H9 (cell line): ENCODE data around the gene PIMREG. TPM values are rescaled to one million over a fixed set of nuclear protein-coding genes. Genes with fewer than 3 reads are reported as not detected.

Experiments
- DNase-seq: peaks from one replicate; pipeline ENCODE4 v3.0.0-alpha.2; 2017
- H2AFZ ChIP-seq: one replicate; pipeline ENCODE4 v1.6.1; 2013; ENCODE audit warnings: mild to moderate bottlenecking, low read length, control low read depth, moderate library complexity
- H2AK5ac ChIP-seq: 2 replicates; pipeline ENCODE4 v1.6.1; 2013; ENCODE audit warnings: low read length, control low read depth, mixed read lengths; ENCODE audit not compliant: insufficient read length
- H2BK120ac ChIP-seq: one replicate; pipeline ENCODE4 v1.6.1; 2013; ENCODE audit warnings: low read depth, mild to moderate bottlenecking, low read length, control low read depth, inconsistent platforms; ENCODE audit not compliant: poor library complexity, severe bottlenecking
- H2BK12ac ChIP-seq: 2 replicates; pipeline ENCODE4 v1.6.1; 2013; ENCODE audit warnings: low read length, control low read depth, mixed read lengths, low read depth; ENCODE audit not compliant: insufficient read length
- H2BK15ac ChIP-seq: 2 replicates; pipeline ENCODE4 v1.6.1; 2013; ENCODE audit warnings: low read depth, low read length, control low read depth
- H2BK20ac ChIP-seq: one replicate; pipeline ENCODE4 v1.6.1; 2013; ENCODE audit warnings: low read depth, mild to moderate bottlenecking, low read length, control low read depth, inconsistent platforms; ENCODE audit not compliant: poor library complexity, severe bottlenecking
- H2BK5ac ChIP-seq: 2 replicates; pipeline ENCODE4 v1.6.1; 2013; ENCODE audit warnings: low read length, control low read depth, mixed read lengths; ENCODE audit not compliant: insufficient read length
- H3K14ac ChIP-seq: 2 replicates; pipeline ENCODE4 v1.6.1; 2013; ENCODE audit warnings: low read length, control low read depth; ENCODE audit not compliant: insufficient read depth
- H3K18ac ChIP-seq: 2 replicates; pipeline ENCODE4 v1.6.1; 2013; ENCODE audit warnings: low read depth, mild to moderate bottlenecking, mixed read lengths, low read length, control low read depth; ENCODE audit not compliant: insufficient read length
- H3K23ac ChIP-seq: 2 replicates; pipeline ENCODE4 v1.6.1; 2013; ENCODE audit warnings: low read length, control low read depth, mixed read lengths, low read depth; ENCODE audit not compliant: insufficient read length
- H3K23me2 ChIP-seq: 2 replicates; pipeline ENCODE4 v1.6.1; 2013; ENCODE audit warnings: low read depth, mild to moderate bottlenecking, mixed read lengths, low read length, control low read depth; ENCODE audit not compliant: insufficient read length, poor library complexity, severe bottlenecking
- H3K27ac ChIP-seq: 2 replicates; pipeline ENCODE4 v1.5.1; 2013; ENCODE audit warnings: low read length, control low read depth, mixed read lengths, low read depth; ENCODE audit not compliant: insufficient read length
- H3K27me3 ChIP-seq: 2 replicates; pipeline ENCODE4 v1.6.1; 2013; ENCODE audit warnings: low read length, control low read depth, inconsistent platforms; ENCODE audit not compliant: insufficient read depth
- H3K4ac ChIP-seq: 2 replicates; pipeline ENCODE4 v1.6.1; 2013; ENCODE audit warnings: low read depth, mild to moderate bottlenecking, control low read depth, inconsistent platforms, low read length, moderate library complexity
- H3K4me1 ChIP-seq: 2 replicates; pipeline ENCODE4 v1.6.1; 2013; ENCODE audit warnings: low read length, control low read depth, inconsistent platforms; ENCODE audit not compliant: insufficient read depth
- H3K4me2 ChIP-seq: 2 replicates; pipeline ENCODE4 v1.6.1; 2013; ENCODE audit warnings: low read length, control low read depth, mixed read lengths; ENCODE audit not compliant: insufficient read length, insufficient read depth
- H3K56ac ChIP-seq: 2 replicates; pipeline ENCODE4 v1.6.1; 2013; ENCODE audit warnings: low read depth, mild to moderate bottlenecking, mixed read lengths, low read length, control low read depth; ENCODE audit not compliant: insufficient read length
- H3K79me1 ChIP-seq: 2 replicates; pipeline ENCODE4 v1.6.1; 2013; ENCODE audit warnings: low read depth, mild to moderate bottlenecking, moderate library complexity, low read length, control low read depth, inconsistent platforms; ENCODE audit not compliant: insufficient read depth, poor library complexity, severe bottlenecking
- H3K79me2 ChIP-seq: 2 replicates; pipeline ENCODE4 v1.6.1; 2013; ENCODE audit warnings: low read length, control low read depth, inconsistent platforms; ENCODE audit not compliant: insufficient read depth
- H3K9ac ChIP-seq: 2 replicates; pipeline ENCODE4 v1.6.1; 2013; ENCODE audit warnings: low read length, control low read depth, mixed read lengths; ENCODE audit not compliant: insufficient read length; ENCODE audit errors: extremely low read depth
- H3K9me3 ChIP-seq: one replicate; pipeline ENCODE4 v1.6.1; 2013; ENCODE audit warnings: low read depth, low read length, inconsistent platforms; ENCODE audit not compliant: control insufficient read depth
- H3T11ph ChIP-seq: one replicate; pipeline ENCODE4 v1.6.1; 2013; ENCODE audit warnings: mild to moderate bottlenecking, low read length, control low read depth, inconsistent platforms
- H4K20me1 ChIP-seq: one replicate; pipeline ENCODE4 v1.6.1; 2013; ENCODE audit not compliant: control insufficient read depth, insufficient read length, insufficient read depth
- H4K5ac ChIP-seq: 2 replicates; pipeline ENCODE4 v1.6.1; 2013; ENCODE audit warnings: low read depth, mild to moderate bottlenecking, mixed read lengths, low read length, control low read depth; ENCODE audit not compliant: insufficient read length
- H4K8ac ChIP-seq: replicated peaks from 2 replicates; pipeline ENCODE4 v1.6.1; 2013; ENCODE audit warnings: low read length, control low read depth, mixed read lengths, low read depth; ENCODE audit not compliant: insufficient read length
- H4K91ac ChIP-seq: 2 replicates; pipeline ENCODE4 v1.6.1; 2013; ENCODE audit warnings: low read depth, mild to moderate bottlenecking, moderate library complexity, mixed read lengths, low read length, control low read depth; ENCODE audit not compliant: insufficient read length
- H3K27ac Mint-ChIP-seq, 3 experiments: 2 replicates in 2 of 3; 3 replicates in 1 of 3; pipeline ENCODE4 v1.8.0; 2020 to 2021; ENCODE audit warnings: mixed read lengths in 3 of 3, mild to moderate bottlenecking in 1 of 3, moderate library complexity in 1 of 3
- H3K27me3 Mint-ChIP-seq: 2 replicates; pipeline ENCODE4 v1.8.0; 2021; ENCODE audit warnings: low read depth, mild to moderate bottlenecking, moderate library complexity, mixed read lengths
- H3K36me3 Mint-ChIP-seq, 3 experiments: 2 replicates in 2 of 3; 3 replicates in 1 of 3; pipeline ENCODE4 v1.8.0; 2020 to 2021; ENCODE audit warnings: low read depth in 3 of 3, mixed read lengths in 3 of 3; ENCODE audit not compliant: insufficient read depth in 1 of 3
- H3K4me1 Mint-ChIP-seq, 2 experiments: 2 replicates each; pipeline ENCODE4 v1.8.0; 2020; ENCODE audit warnings: mixed read lengths in 2 of 2
- H3K4me3 Mint-ChIP-seq, 2 experiments: 2 replicates in 1 of 2; 3 replicates in 1 of 2; pipeline ENCODE4 v1.8.0; 2020 to 2021; ENCODE audit warnings: mild to moderate bottlenecking in 2 of 2, mixed read lengths in 2 of 2, moderate library complexity in 1 of 2
- H3K9me3 Mint-ChIP-seq, 2 experiments: 2 replicates in 1 of 2; 3 replicates in 1 of 2; pipeline ENCODE4 v1.8.0; 2020; ENCODE audit warnings: mild to moderate bottlenecking in 2 of 2, mixed read lengths in 2 of 2, moderate library complexity in 1 of 2
- CTCF ChIP-seq: fragments of 200-600 bp; sonication (generic); conservative IDR thresholded peaks from 3 replicates; pipeline ENCODE4 v1.8.0; 2021; ENCODE audit warnings: antibody characterized with exemption, mild to moderate bottlenecking
- WGBS: extraction: QIAGEN DNeasy Blood & Tissue Kit; methylation state at CpG from one replicate; pipeline ENCODE4 v1.1.7; 2013; ENCODE audit warnings: missing lambda C conversion rate, low lambda C conversion rate, mixed read lengths; ENCODE audit not compliant: insufficient read length; ENCODE audit errors: extremely low coverage; 5-methylcytosine and 5-hydroxymethylcytosine counted together
- total RNA-seq: library from RNA; stranded (reverse); gene quantifications from 2 replicates; pipeline ENCODE4 v1.2.1, GENCODE V29; 2021

Gene PIMREG
- total RNA-seq, 1 experiment from 2014 or later, result 91.6 TPM

GRCh38 chr17:6480303-6480675, 36.0 kb downstream of the PIMREG start:
- H3K23ac ChIP-seq, result no peak overlapping the region
- H3K4me1 Mint-ChIP-seq, result peaks cover 15 to 21% of the 10 kb centered on the region in 2 experiments
- no peaks in the 10 kb centered on the region for H3K4me1 ChIP-seq
- H4K91ac ChIP-seq, result no peak overlapping the region
- no peak overlapping the region for H3T11ph ChIP-seq
- no peak overlapping the region for H3K4me3 Mint-ChIP-seq
- H3K23me2 ChIP-seq, result no peaks in the 10 kb centered on the region
- no peak overlapping the region for H2BK20ac ChIP-seq
- H2AK5ac ChIP-seq, result no peak overlapping the region
- no peak for DNase-seq
- H3K36me3 Mint-ChIP-seq, result no peaks in the 10 kb centered on the region
- no peak overlapping the region for H3K56ac ChIP-seq
- H3K14ac ChIP-seq, result no peak overlapping the region
- H3K9me3 Mint-ChIP-seq, result no peaks in the 10 kb centered on the region
- H2BK120ac ChIP-seq, result no peak overlapping the region
- no peak overlapping the region for H2BK5ac ChIP-seq
- H2BK15ac ChIP-seq, result no peak overlapping the region
- no peak overlapping the region for H4K8ac ChIP-seq
- no peak overlapping the region for H3K27ac ChIP-seq
- H3K27ac Mint-ChIP-seq, result no peak overlapping the region
- no peak overlapping the region for H3K4me2 ChIP-seq
- H2AFZ ChIP-seq, result no peak overlapping the region
- no peaks in the 10 kb centered on the region for H4K20me1 ChIP-seq
- no peaks in the 10 kb centered on the region for H3K79me1 ChIP-seq
- no peaks in the 10 kb centered on the region for H3K79me2 ChIP-seq
- H3K27me3 Mint-ChIP-seq, result no peaks in the 10 kb centered on the region; the same call in none of the 2 replicates
- no peak overlapping the region for H3K18ac ChIP-seq
- H3K4ac ChIP-seq, result no peak overlapping the region
- H3K27me3 ChIP-seq, result no peaks in the 10 kb centered on the region
- TF ChIP-seq CTCF, result no peak
- no peak overlapping the region for H2BK12ac ChIP-seq
- H4K5ac ChIP-seq, result no peak overlapping the region
- no CpG with 5 or more reads among the region's 9 CpGs for WGBS
- H3K9me3 ChIP-seq, result no peaks in the 10 kb centered on the region
- H3K9ac ChIP-seq, result no peak overlapping the region
